CD8-positive, alpha-beta memory T cell (primary cell): ENCODE results near the gene SLC10A7. TPM values are rescaled to one million over a fixed set of nuclear protein-coding genes. Genes with fewer than 3 reads are reported as not detected.

Source experiments
- CTCF ChIA-PET: fragments of 350-600 bp; sonication (Branson Sonifier 250); formaldehyde crosslinking; loops from one replicate; lab custom pipeline; 2021; ENCODE audit warnings: antibody characterized with exemption; lab: Charles Lee
- POLR2A ChIA-PET: fragments of 350-600 bp; sonication (Branson Sonifier 250); formaldehyde crosslinking; loops from one replicate; lab custom pipeline; 2021; ENCODE audit warnings: antibody characterized with exemption; lab: Charles Lee
- DNase-seq, 5 donors: peaks; one replicate each; pipeline versions ENCODE4 v3.0.0 to v3.0.0-alpha.2; 2020 to 2022; ENCODE audit warnings: mixed read lengths in 1 of 5
- H3K27ac ChIP-seq: one replicate; pipeline ENCODE4 v1.7.0; 2013; ENCODE audit warnings: low read depth, mild to moderate bottlenecking, low read length, moderate library complexity
- H3K27me3 ChIP-seq: 2 replicates; pipeline ENCODE4 v1.7.0; 2013; ENCODE audit warnings: low read length, mild to moderate bottlenecking; ENCODE audit not compliant: insufficient read depth, poor library complexity, severe bottlenecking
- H3K36me3 ChIP-seq: 2 replicates; pipeline ENCODE4 v1.7.0; 2013; ENCODE audit warnings: mild to moderate bottlenecking, low read length, moderate library complexity; ENCODE audit not compliant: insufficient read depth
- H3K4me1 ChIP-seq: 2 replicates; pipeline ENCODE4 v1.7.0; 2013; ENCODE audit warnings: mild to moderate bottlenecking, low read length, moderate library complexity; ENCODE audit not compliant: insufficient read depth
- H3K4me3 ChIP-seq: 2 replicates; pipeline ENCODE4 v1.7.0; 2013; ENCODE audit warnings: mild to moderate bottlenecking, low read length
- H3K9me3 ChIP-seq: 2 replicates; pipeline ENCODE4 v1.7.0; 2013; ENCODE audit warnings: mild to moderate bottlenecking, low read length
- H3K27ac Mint-ChIP-seq, 8 donors: one replicate each; pipeline ENCODE4 v1.8.0; 2020 to 2021; ENCODE audit warnings: mixed read lengths in 8 of 8, mild to moderate bottlenecking in 6 of 8, inconsistent platforms in 3 of 8, moderate library complexity in 3 of 8
- H3K27me3 Mint-ChIP-seq, 2 donors: one replicate each; pipeline ENCODE4 v1.8.0; 2020 to 2021; ENCODE audit warnings: mixed read lengths in 2 of 2, mild to moderate bottlenecking in 1 of 2, moderate library complexity in 1 of 2
- H3K36me3 Mint-ChIP-seq, 3 donors: one replicate each; pipeline ENCODE4 v1.8.0; 2020 to 2021; ENCODE audit warnings: mixed read lengths in 3 of 3, inconsistent platforms in 1 of 3, mild to moderate bottlenecking in 1 of 3
- H3K4me1 Mint-ChIP-seq, 3 donors: one replicate each; pipeline ENCODE4 v1.8.0; 2020 to 2021; ENCODE audit warnings: mixed read lengths in 3 of 3, inconsistent platforms in 1 of 3, mild to moderate bottlenecking in 1 of 3
- H3K4me3 Mint-ChIP-seq, 7 donors: one replicate each; pipeline ENCODE4 v1.8.0; 2020 to 2021; ENCODE audit warnings: mixed read lengths in 7 of 7, mild to moderate bottlenecking in 6 of 7, moderate library complexity in 4 of 7, inconsistent platforms in 2 of 7
- H3K9me3 Mint-ChIP-seq, 5 donors: one replicate each; pipeline ENCODE4 v1.8.0; 2020 to 2022; ENCODE audit warnings: mixed read lengths in 5 of 5, mild to moderate bottlenecking in 3 of 5, moderate library complexity in 2 of 5, inconsistent platforms in 1 of 5
- polyA plus RNA-seq: library from polyadenylated mRNA; unstranded; fragments of 300-500 nt; fragmentation: Illumina TruSeq; gene quantifications from one replicate; pipeline ENCODE4 v1.2.3, GENCODE V29; 2021
- total RNA-seq, 2 experiments: library from RNA; stranded (reverse); gene quantifications; one replicate each; pipeline ENCODE4 v1.2.3, GENCODE V29; 2021

Gene SLC10A7
- total and polyA plus RNA-seq, 3 experiments from 2014 or later, result 9.0 to 15.7 (median 13.0) TPM

DNA sequence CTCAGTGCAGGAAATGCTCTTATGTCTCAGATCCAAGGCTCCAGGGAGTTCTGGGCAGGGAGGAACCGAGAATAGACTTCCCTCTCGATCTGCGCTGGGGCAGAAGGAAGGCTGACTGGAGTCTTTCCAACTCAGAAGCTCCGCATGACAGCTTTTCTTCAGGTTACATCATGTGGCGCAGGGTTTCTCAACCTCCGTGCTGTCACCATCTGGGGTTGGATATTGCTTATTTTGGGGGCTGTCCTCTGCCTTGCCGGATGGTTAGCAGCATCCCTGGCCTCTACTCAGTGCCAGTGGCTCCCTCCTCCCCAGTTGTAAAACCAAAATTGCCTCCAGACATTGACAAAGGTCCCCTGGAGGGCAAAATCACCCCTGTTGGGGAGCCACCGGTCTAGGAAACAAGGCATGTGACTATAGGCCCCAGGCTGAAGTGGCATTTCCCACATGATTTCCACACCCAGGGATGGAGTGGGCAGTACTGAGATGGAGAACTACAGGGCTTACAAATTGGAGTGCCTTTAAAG, 286.0 kb downstream of the SLC10A7 start:
- H3K27me3 Mint-ChIP-seq, result peaks cover 0 to 28% of the 10 kb centered on the region in 2 donors
- peaks cover 10% of the 10 kb centered on the region for H3K27me3 ChIP-seq
- H3K9me3 Mint-ChIP-seq, result peaks cover 0 to 4% (median 0%) of the 10 kb centered on the region in 5 donors
- no peaks in the 10 kb centered on the region for H3K36me3 Mint-ChIP-seq
- H3K4me3 ChIP-seq, result no peak overlapping the region
- H3K27ac Mint-ChIP-seq, result no peak overlapping the region
- no peak overlapping the region for H3K4me3 Mint-ChIP-seq
- H3K36me3 ChIP-seq, result no peaks in the 10 kb centered on the region
- CTCF ChIA-PET, result no interaction called here
- POLR2A ChIA-PET, result no interaction called here
- H3K9me3 ChIP-seq, result no peaks in the 10 kb centered on the region
- no peak for DNase-seq
- no peaks in the 10 kb centered on the region for H3K4me1 ChIP-seq
- H3K27ac ChIP-seq, result no peak overlapping the region
- no peaks in the 10 kb centered on the region for H3K4me1 Mint-ChIP-seq

GRCh38 chr4:146232131-146232722, 289.5 kb downstream of the SLC10A7 start:
- H3K9me3 ChIP-seq, result no peaks in the 10 kb centered on the region
- ChIA-PET POLR2A (no interaction called here), CTCF (no interaction called here)
- H3K36me3 ChIP-seq, result no peaks in the 10 kb centered on the region
- Mint-ChIP-seq H3K27me3 (peaks cover 0 to 18% of the 10 kb centered on the region in 2 donors), H3K36me3 (no peaks in the 10 kb centered on the region), H3K4me3 (no peak overlapping the region), H3K4me1 (no peaks in the 10 kb centered on the region), H3K27ac (no peak overlapping the region), H3K9me3 (peaks cover 0 to 4% (median 0%) of the 10 kb centered on the region in 5 donors)
- no peak overlapping the region for H3K27ac ChIP-seq
- peaks cover 10% of the 10 kb centered on the region for H3K27me3 ChIP-seq
- H3K4me3 ChIP-seq, result no peak overlapping the region
- H3K4me1 ChIP-seq, result no peaks in the 10 kb centered on the region
- no peak for DNase-seq

DNA sequence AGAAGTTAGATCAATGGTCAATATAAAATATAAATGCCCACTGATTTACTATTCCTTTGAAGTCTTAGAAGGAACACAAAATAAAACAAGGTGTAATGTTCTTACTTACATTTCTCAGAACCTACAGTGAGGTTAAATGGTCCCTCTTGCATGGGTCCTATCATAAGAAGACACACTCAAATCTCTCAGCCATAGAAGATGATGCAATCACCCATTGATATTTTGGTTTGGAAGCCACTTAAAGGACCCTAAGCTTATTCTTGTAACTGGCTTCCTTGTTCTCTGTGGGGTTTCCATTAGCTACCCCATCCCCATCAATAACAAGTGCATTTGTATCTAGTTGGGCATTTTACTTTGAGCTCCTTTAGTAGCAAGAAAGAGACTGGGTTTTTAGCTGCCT, 292.3 kb downstream of the SLC10A7 start:
- no peaks in the 10 kb centered on the region for H3K27me3 ChIP-seq
- CTCF ChIA-PET, result no interaction called here

DNA sequence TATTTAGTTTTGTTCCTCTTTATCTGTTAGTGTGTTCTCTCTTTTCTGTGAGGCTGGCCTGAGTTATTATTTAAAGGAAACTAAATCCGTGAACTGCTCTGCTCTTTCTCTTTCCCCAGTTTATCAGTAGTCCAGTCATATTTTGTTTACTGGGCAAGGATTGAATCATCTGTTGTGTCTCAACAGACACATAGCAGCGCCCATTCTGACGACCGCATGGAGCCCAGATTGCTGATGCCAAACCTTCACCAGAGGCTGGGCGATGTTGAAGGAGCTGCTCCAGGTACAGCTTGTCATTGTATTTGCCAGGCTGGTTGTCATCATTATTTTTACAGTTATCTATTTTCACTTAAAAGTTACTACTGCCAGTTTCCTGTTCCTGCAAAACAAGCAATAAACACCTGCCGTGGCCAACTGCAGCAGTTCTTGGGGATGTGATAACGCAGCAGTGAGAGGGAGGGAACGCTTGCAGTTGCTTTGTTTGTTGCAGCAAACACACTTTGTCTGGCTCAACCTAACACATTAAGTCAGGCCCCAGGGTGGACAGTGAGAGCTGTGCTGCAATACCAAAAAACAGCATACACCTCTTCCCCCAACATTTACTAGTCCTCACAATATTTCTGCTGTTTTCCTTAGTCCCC, 297.3 kb downstream of the SLC10A7 start:
- H3K4me3 ChIP-seq, result no peak overlapping the region
- H3K4me1 ChIP-seq, result no peaks in the 10 kb centered on the region
- no peak overlapping the region for H3K27ac Mint-ChIP-seq
- no peaks in the 10 kb centered on the region for H3K9me3 ChIP-seq
- H3K36me3 Mint-ChIP-seq, result no peaks in the 10 kb centered on the region
- no peaks in the 10 kb centered on the region for H3K4me1 Mint-ChIP-seq
- H3K9me3 Mint-ChIP-seq, result no peaks in the 10 kb centered on the region
- no peak for DNase-seq
- no peak overlapping the region for H3K4me3 Mint-ChIP-seq
- H3K27me3 ChIP-seq, result no peaks in the 10 kb centered on the region
- H3K36me3 ChIP-seq, result no peaks in the 10 kb centered on the region
- ChIA-PET POLR2A (no interaction called here), CTCF (no interaction called here)
- H3K27me3 Mint-ChIP-seq, result no peaks in the 10 kb centered on the region
- no peak overlapping the region for H3K27ac ChIP-seq

More for the DNA sequence above, 292.3 kb downstream of the SLC10A7 start:
- H3K4me1 Mint-ChIP-seq, result no peaks in the 10 kb centered on the region
- no peak for DNase-seq
- Histone ChIP-seq H3K4me3 (no peak overlapping the region), H3K36me3 (no peaks in the 10 kb centered on the region), H3K9me3 (no peaks in the 10 kb centered on the region), H3K4me1 (no peaks in the 10 kb centered on the region), H3K27ac (no peak overlapping the region)
- no peak overlapping the region for H3K4me3 Mint-ChIP-seq
- H3K9me3 Mint-ChIP-seq, result peaks cover 0 to 4% (median 0%) of the 10 kb centered on the region in 5 donors
- H3K27ac Mint-ChIP-seq, result no peak overlapping the region
- H3K36me3 Mint-ChIP-seq, result no peaks in the 10 kb centered on the region
- POLR2A ChIA-PET, result no interaction called here
- H3K27me3 Mint-ChIP-seq, result no peaks in the 10 kb centered on the region

GRCh38 chr4:146222313-146222712, 299.4 kb downstream of the SLC10A7 start:
- ChIA-PET CTCF (no interaction called here), POLR2A (no interaction called here)
- H3K4me3 Mint-ChIP-seq, result no peak overlapping the region
- Histone ChIP-seq H3K4me1 (no peaks in the 10 kb centered on the region), H3K9me3 (no peaks in the 10 kb centered on the region), H3K27me3 (no peaks in the 10 kb centered on the region), H3K36me3 (no peaks in the 10 kb centered on the region), H3K4me3 (no peak overlapping the region), H3K27ac (no peak overlapping the region)
- H3K4me1 Mint-ChIP-seq, result no peaks in the 10 kb centered on the region
- no peaks in the 10 kb centered on the region for H3K27me3 Mint-ChIP-seq
- H3K36me3 Mint-ChIP-seq, result no peaks in the 10 kb centered on the region
- H3K27ac Mint-ChIP-seq, result no peak overlapping the region
- no peaks in the 10 kb centered on the region for H3K9me3 Mint-ChIP-seq
- DNase-seq, result no peak

DNA sequence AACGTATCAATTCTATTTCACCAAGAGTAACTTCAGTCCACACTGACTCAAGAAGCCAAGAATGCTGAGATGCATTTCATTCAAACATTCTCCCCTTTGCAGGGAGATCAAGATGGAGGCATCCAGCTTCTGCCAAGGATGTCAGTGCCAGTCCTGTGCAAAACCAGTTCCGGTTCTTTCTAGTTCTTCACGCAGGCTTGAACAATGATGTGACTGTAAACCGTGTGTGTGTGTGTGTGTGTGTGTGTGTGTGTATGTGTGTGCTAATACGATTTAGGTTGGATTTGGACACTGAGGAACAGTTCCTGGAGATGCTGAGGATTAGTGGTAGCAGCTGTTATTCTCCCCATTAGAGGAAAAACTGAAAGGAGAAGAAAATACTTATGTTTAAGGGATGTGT, 307.5 kb downstream of the SLC10A7 start, which contains the start of gene REELD1:
TSS of gene REELD1 (plus strand) at position 301 of the 400 bp plus-strand sequence. CDS start 2,415 bp downstream, outside the sequence.
- DNase-seq, result no peak
- no peak within 1 kb of the TSS for H3K27ac Mint-ChIP-seq
- ChIA-PET POLR2A (no interaction called here), CTCF (no interaction called here)
- H3K4me3 Mint-ChIP-seq, result no peak within 1 kb of the TSS
- H3K27ac ChIP-seq, result no peak within 1 kb of the TSS
- no peaks in the 10 kb centered on the region for H3K9me3 Mint-ChIP-seq
- no peaks in the 10 kb centered on the region for H3K36me3 ChIP-seq
- H3K4me1 Mint-ChIP-seq, result no peaks in the 10 kb centered on the region
- H3K4me3 ChIP-seq, result no peak within 1 kb of the TSS
- no peaks in the 10 kb centered on the region for H3K9me3 ChIP-seq
- no peaks in the 10 kb centered on the region for H3K4me1 ChIP-seq
- H3K36me3 Mint-ChIP-seq, result no peaks in the 10 kb centered on the region
- no peaks in the 10 kb centered on the region for H3K27me3 ChIP-seq
- peaks cover 0 to 6% of the 10 kb centered on the region in 2 donors for H3K27me3 Mint-ChIP-seq

DNA sequence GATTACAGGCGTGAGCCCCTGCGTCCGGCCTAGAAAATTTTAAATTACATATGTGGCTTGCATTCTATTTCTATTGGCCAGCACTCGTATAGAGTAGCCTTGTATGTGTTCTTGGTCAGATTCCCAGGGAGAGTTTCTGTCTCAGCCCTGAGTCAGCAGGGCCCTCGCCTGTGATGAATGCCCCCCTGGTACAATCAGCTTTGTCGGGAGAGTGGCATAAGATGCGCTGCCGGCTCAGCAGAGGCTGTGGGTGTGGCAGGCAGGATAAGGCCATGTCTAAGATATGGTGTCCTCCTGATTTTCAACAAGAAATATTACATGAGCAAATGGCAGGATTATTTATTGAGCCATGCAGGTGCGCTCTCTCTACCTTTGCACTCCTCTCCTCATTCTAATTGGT, 309.0 kb downstream of the SLC10A7 start:
- Mint-ChIP-seq H3K4me1 (no peaks in the 10 kb centered on the region), H3K4me3 (peak overlapping the region in 1 of 7 donors; percentile 33), H3K27ac (no peak overlapping the region), H3K9me3 (no peaks in the 10 kb centered on the region), H3K27me3 (peaks cover 2 to 11% of the 10 kb centered on the region in 2 donors), H3K36me3 (no peaks in the 10 kb centered on the region)
- CTCF ChIA-PET, result no interaction called here
- Histone ChIP-seq H3K4me3 (no peak overlapping the region), H3K4me1 (no peaks in the 10 kb centered on the region), H3K27ac (no peak overlapping the region), H3K9me3 (no peaks in the 10 kb centered on the region), H3K36me3 (no peaks in the 10 kb centered on the region), H3K27me3 (no peaks in the 10 kb centered on the region)
- DNase-seq, result no peak
- POLR2A ChIA-PET, result no interaction called here

DNA sequence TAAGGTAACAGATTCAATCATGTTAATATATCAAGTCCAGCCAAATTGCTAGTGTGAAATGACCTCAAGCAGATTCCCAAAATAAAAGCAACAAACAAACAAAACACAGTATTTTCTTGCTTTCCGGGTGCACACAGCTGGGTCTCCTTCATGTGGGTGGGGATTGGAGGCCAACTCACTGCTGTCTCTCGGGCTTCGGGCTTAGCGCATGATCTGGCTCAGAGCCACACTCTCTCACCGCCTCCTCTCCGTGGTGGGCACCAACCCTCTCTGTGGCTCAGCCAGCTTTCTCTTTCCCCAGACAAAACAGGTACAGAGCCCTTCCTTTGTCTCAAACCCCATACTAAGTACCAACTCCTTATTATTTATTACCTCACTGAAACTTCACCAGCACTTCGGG, 310.3 kb downstream of the SLC10A7 start:
- Mint-ChIP-seq H3K27ac (no peak overlapping the region), H3K4me3 (no peak overlapping the region), H3K9me3 (no peaks in the 10 kb centered on the region), H3K36me3 (no peaks in the 10 kb centered on the region), H3K27me3 (peaks cover 2 to 15% of the 10 kb centered on the region in 2 donors), H3K4me1 (no peaks in the 10 kb centered on the region)
- DNase-seq, result no peak
- no peaks in the 10 kb centered on the region for H3K9me3 ChIP-seq
- ChIA-PET POLR2A (no interaction called here), CTCF (no interaction called here)
- no peaks in the 10 kb centered on the region for H3K4me1 ChIP-seq
- no peak overlapping the region for H3K27ac ChIP-seq
- H3K27me3 ChIP-seq, result no peaks in the 10 kb centered on the region
- no peak overlapping the region for H3K4me3 ChIP-seq
- H3K36me3 ChIP-seq, result no peaks in the 10 kb centered on the region
